NCI-H2029 treated with DMSO at 0.1 percent for 48 hours (cell line): ENCODE data around the gene CBFA2T3.
A peak's percentile ranks its signal among the peaks of the same experiment; 100 is the strongest.

Source experiments
- DNase-seq: peaks from one replicate; lab custom pipeline; 2025; lab: John Stamatoyannopoulos, UW

The CBFA2T3 gene

GRCh38 chr16:88856828-88857727 is 119.9 kb downstream of the CBFA2T3 start, which contains the start of the genes GALNS and TRAPPC2L:
GALNS (minus strand) TSS chr16:88856947; CDS start chr16:88856877, 70 bp downstream.
TRAPPC2L (plus strand) TSS chr16:88857127; CDS start chr16:88857151, 24 bp downstream.
- peak; percentile 29 for DNase-seq

GRCh38 chr16:88856122-88856827 is 120.7 kb downstream of the CBFA2T3 start:
- DNase-seq: no peak

- no peak for DNase-seq
These were observed 121.3 kb downstream of the CBFA2T3 start for GRCh38 chr16:88855736-88856121.

- no peak for DNase-seq
These were observed 121.8 kb downstream of the CBFA2T3 start for GRCh38 chr16:88855176-88855575.

GRCh38 chr16:88854306-88855111 is 122.5 kb downstream of the CBFA2T3 start:
- DNase-seq: no peak

- no peak for DNase-seq
These were observed 123.6 kb downstream of the CBFA2T3 start for GRCh38 chr16:88853325-88853941.

- DNase-seq: no peak
These were observed 125.4 kb downstream of the CBFA2T3 start for GRCh38 chr16:88851616-88852015.

GRCh38 chr16:88850531-88851199 is 126.3 kb downstream of the CBFA2T3 start:
- no peak for DNase-seq

- DNase-seq: no peak
These were observed 128.4 kb downstream of the CBFA2T3 start for GRCh38 chr16:88848557-88848956.

GRCh38 chr16:88847654-88848053 is 129.4 kb downstream of the CBFA2T3 start:
- no peak for DNase-seq

GRCh38 chr16:88846088-88846487 is 130.9 kb downstream of the CBFA2T3 start:
- no peak for DNase-seq

GRCh38 chr16:88844419-88845036 is 132.5 kb downstream of the CBFA2T3 start:
- DNase-seq: no peak

- DNase-seq: no peak
These were observed 133.8 kb downstream of the CBFA2T3 start for GRCh38 chr16:88843256-88843655.

GRCh38 chr16:88842806-88843205 is 134.2 kb downstream of the CBFA2T3 start:
- no peak for DNase-seq

GRCh38 chr16:88842308-88842756 is 134.7 kb downstream of the CBFA2T3 start:
- no peak for DNase-seq

GRCh38 chr16:88841521-88842307 is 135.3 kb downstream of the CBFA2T3 start:
- DNase-seq: no peak

- DNase-seq: no peak
These were observed 136.3 kb downstream of the CBFA2T3 start for GRCh38 chr16:88840600-88841215.

GRCh38 chr16:88839745-88840599 is 137.0 kb downstream of the CBFA2T3 start:
- DNase-seq: no peak
